GM15510 (cell line): ENCODE results near the gene MRPL10.

Experiments
- POLR2A ChIP-seq: IDR thresholded peaks from 3 replicates; pipeline ENCODE4 v1.6.1; 2011; ENCODE audit warnings: borderline replicate concordance; ENCODE audit not compliant: insufficient read length; ENCODE audit errors: extremely low read depth

MRPL10 gene

DNA sequence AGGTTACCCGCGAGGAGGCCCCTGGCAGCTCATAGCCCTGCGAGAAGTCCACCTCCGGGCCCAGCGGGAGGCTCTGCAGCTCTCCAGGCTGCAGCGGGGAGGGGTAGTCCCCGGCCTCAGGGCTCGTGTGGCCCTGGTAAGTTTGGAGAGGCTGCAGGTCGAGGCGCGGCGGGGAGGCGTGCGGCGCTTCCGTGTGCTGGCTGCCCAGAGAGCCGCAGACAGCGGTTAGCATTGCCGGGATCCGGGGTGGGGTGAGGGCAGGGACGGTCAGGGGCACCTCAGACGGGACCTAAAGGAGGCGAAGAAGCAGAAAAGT is 16.8 kb upstream of the MRPL10 start:
- TF ChIP-seq POLR2A: no peak

DNA sequence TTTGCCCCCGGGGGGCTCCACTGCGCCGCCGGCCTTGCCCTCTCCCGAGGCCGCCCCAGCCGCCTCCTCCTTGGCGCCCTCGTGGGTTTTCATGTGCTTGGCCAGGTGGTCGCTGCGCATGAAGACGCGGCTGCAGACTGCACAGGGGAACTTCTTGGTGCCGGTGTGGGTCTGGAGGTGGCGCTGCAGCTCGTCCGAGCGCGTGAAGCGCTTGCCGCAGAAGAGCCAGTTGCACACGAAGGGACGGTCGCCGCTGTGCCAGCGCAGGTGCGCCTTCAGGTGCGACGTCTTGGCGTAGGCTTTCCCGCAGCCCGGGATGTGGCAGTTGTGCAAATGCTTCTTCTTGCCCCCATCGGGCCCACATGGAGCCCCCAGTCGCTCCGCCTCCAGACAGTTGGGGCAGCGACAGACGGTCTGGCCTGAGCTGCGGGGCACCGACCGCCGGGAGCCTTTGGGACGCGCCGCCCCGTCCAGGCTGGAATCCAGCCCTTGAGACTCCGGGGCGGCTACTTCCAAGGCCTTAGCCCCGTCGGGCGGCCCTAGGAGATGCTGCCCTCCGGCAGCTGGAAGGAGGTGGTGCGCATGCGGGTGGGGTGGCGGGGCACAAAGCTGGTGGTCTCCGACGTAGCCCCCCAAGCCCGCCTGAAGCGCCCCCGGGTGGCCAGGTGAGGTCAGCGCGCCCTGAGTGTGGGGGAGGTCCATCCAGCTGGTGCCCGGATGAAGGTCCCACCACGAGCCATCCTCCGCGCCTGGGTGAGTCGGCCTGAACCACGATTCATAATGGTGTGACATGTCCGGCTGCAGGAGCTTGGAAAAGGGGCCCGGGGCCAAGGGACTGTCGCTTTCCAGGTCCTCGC is 16.2 kb upstream of the MRPL10 start:
- TF ChIP-seq POLR2A: no peak

DNA sequence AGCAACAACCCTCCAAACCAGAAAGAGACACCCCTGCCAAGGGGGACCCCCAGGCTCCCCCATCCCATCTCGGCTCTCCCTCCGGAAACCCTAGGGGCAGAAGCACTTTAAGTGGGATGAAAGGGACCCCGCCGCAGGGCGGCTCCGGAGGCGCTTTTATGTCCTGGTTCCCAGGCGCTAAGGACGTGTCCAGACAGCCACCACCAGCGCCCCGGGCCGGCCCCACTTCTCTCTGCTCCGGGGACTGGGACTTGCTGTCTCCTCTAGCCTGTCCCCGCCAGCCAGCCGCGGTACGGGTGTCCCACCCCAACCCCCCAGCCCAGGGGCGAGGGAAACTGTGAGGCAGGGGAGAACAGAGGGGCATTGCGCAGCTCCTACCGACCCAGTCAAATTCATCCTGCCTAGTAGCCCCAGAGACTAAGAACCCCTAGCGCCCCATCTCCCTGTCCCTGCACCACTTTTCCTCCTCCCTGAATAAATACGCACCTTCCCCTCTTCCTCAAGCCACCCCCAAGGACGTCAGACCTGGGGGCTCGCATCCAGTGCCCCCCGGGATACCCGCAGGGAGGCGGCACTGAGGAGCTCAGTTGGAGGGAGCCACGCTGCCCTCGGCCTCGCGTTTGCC is 15.5 kb upstream of the MRPL10 start:
- TF ChIP-seq POLR2A: no peak

DNA sequence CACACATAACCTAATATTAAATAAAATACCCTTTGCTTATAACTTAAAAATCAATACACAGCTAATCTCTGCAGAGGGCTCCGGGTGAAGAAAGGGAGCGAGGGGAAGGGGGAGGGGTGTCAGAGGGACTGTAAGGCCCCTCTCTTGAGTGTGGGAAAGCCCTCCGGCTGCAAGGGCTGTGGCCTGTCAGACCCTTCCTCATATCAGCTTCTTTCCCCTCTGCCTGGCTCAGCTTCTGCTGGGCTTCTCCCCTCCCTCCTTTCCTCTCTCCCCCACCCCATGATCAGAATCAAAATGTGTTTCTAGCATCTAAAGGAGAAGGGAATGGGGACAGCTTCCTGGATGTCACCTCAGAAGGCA is 14.4 kb upstream of the MRPL10 start:
- TF ChIP-seq POLR2A: no peak

DNA sequence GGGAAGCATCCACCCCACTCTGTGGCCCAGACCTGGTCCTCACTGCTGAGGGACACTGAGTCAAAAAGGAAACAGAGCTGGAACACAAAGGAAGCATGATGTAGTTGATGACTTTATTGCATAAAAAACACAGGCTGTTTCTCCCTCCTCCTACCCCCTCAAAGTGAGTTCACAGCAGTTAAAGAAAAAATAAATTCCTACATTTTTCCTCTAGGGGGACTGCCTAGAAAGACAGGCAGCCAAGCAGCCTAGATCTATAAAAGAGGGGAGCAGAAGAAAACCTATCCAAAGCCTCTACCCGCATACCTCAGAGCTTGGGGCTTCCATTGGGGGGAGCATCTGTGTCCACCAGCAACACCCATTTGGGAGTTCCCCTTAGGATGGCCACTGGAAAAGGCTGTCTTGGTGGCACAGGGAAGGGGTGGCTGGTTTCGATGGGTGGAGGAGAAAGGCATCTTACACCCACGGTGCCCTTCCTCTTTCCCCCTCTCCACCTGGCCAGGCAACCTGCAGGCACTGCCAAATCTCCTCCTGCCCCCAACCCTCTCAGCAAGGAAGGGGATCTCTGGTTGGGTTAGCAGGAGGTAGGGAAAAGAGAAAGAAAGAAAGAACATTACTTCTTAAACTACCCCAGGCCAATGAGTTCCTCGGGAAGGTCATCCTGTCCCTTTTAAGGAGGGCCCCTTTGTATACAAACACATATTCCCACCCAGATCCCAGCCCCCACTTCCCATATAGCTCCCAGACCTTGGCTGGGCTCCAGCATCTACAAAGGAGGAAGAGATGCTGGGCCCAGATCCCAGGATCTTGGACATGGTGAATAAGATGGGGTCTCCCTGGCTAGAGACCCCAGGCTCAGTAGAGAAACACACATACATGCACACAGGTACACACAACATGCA is 13.7 kb upstream of the MRPL10 start:
- no peak for TF ChIP-seq POLR2A

DNA sequence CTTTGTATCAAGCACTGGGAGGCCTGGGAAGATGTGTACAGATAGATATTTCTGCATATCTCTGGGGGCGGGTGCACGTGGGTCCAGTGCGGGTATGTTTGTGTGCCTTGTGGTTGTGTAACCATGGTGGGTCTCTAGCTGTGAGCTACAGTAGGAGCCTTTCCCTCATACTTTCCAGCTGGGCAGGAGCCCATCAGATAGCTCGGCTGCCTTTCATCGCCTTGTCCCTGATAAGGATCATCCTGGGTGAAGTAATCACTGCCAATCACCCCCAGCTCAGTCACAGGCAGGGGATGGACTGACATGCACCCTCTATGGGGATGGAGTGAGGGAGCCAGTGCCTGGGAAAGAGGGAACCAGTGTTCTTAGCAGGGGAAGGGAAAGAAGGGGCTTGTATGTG is 12.9 kb upstream of the MRPL10 start:
- no peak for TF ChIP-seq POLR2A

DNA sequence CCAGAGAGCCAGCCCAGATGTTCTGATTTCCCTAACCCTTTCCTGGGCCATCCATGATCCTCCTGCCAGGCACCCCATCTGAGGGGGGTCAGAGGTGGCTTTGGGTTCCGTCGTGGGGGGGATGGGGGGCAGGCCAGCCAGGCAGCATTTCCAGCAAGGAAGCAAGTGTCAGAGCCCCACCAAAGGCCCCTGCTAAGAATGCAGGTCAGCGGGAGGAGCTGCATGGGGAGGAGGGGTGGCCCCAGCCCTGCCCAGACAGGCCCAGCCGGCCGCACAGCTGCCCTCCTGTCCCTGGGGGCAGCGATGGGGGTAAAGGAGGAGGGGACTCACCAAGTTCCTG is 12.0 kb upstream of the MRPL10 start:
- no peak for TF ChIP-seq POLR2A

DNA sequence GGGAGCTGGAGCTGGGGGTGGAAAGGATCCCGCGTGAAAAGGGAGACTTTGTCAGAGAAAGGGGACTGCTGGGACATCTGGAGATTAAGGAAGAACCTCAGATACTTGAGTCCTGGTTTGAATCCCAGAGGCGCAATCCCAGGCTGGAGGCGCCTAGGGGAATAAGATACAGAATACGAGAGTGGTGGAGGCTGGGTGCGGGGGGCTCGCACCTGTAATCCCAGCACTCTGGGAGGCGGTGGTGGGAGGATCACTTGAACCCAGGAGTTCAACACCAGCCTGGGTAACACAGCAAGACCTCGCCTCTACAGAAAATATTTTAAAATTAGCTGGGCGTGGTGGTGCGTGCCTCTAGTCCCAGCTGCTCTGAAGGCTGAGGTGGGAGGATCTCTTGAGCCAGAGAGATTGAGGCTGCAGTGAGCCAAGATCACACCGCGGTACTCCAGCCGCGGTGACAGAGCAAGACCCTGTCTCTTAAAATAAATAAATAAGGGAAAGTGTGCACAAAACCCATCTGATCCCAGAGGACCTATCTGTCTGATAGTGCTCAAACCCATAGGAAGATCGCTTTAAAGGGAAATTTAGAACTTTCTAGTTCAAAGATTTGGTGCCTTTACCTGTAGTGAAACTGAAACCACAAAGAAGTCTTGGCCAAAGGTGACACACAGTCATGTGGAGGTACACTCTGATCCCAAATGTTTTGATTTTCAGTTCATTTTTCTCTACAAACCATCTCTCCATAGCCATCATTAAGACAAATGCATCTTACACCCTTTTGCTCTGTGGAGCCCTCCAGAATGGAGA is 10.3 kb upstream of the MRPL10 start:
- TF ChIP-seq POLR2A: no peak

DNA sequence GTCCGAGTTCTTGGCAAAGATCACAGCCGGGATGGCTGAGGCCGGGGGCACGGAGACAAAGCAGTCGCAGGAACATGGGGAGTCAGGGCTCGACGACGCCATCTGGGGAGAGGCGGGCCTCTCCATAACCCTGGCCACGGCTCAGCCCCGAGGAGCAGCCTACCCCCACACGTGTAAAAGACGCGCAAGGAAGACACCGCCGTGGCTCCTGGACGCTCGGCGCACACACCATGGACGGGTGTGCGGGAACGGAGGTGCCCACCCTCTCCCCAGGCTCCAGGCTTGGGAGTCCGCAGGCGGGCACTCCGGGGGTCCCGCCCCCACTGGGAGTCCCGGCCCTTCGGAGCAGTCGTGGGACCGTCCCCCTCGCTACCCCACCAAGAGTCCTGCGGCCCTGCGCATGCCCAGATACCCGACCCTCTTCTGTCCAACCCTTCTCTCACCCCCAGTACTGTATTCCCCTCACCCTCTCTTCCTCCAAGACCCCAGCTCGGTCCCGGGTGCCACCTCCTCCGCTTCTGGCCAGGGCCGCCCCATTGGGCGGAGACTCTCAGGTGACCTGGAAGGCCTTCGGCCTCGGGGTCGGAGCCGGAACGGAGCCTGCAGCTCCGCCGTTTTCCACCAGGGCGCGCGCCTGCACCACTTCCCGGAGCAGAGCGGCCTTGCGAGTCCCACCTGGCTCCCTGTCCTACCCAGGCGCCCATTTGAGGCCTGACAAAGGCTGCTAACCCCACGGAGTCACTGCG is 9.6 kb upstream of the MRPL10 start, which contains the start of gene SCRN2:
SCRN2 (minus strand) TSS at position 532 of the 746 bp plus-strand sequence; CDS start at position 102, 430 bp downstream.
- TF ChIP-seq POLR2A: peak; percentile 36

DNA sequence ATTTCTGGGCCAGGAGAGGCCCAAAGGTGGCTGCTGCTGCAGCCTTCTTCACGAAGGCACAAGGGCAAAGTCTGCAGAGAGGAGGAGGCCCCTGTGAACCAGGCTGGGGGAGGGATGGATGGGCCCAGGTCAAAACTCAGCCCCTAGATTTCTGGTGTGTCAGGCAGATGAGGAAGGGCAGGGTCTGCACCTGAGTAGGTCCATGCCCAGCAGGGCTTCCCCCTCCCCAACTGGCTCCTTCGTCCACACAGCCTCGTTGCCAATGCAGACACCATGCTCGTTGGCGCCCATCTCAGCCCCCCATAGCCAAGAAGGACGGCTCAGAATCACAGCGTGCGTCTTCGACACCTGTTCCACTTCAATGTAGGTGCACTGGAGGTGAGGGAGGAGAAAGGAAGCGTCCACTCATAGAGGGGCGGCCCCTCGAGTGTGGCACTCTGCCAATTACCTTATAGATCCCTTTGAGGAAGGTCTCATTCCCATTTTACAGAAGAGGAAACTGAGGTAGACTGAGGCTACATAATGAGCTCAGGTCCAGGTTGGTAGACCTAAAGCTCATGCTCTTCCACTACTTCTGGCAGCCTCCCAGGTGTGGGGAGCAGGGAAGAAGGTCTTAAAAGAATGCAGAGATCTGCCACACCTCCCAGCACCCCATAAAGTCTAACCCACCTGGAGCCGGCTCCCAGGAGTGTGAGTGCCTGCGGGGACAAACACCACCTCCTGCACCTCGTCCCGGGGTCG is 8.8 kb upstream of the MRPL10 start:
- TF ChIP-seq POLR2A: no peak

DNA sequence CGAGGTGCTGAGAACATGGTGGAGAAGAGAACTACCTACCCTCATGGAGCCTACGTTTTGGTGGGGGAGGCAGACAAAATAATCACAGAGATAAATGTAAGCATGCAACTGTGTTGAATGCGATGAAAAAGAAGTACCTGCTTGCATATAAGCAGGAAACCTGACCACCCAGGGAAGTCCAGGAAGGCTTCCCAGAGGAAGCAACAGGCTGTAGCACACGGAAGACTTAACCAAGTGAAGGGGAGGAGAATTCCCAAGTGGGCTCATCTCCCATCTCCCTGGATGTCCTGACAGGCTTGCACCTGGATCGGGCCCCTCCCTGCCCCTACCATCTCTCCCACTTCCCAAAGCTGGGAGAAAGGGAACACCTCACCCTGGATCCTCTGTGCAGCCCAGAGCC is 7.7 kb upstream of the MRPL10 start:
- TF ChIP-seq POLR2A: no peak

DNA sequence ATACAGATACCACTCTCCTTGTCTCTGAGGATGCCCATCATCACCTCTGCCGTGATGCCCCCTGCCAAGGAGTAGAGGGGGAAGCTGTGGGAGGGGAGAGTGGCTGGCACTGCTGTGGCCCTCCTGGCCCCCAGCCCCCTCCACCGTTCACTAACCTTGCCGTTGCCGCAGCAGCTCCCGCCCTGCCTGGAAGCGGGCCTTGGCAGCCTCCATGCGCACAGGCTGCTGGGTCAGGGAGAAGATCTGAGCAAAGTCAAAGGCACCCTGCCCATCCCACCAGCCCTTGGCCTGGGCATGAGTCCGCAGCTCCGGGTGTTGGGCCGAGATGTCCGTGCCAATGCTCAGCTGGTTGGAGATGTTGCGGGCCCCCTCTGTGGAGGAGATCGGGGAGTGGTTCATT is 7.3 kb upstream of the MRPL10 start:
- TF ChIP-seq POLR2A: no peak

DNA sequence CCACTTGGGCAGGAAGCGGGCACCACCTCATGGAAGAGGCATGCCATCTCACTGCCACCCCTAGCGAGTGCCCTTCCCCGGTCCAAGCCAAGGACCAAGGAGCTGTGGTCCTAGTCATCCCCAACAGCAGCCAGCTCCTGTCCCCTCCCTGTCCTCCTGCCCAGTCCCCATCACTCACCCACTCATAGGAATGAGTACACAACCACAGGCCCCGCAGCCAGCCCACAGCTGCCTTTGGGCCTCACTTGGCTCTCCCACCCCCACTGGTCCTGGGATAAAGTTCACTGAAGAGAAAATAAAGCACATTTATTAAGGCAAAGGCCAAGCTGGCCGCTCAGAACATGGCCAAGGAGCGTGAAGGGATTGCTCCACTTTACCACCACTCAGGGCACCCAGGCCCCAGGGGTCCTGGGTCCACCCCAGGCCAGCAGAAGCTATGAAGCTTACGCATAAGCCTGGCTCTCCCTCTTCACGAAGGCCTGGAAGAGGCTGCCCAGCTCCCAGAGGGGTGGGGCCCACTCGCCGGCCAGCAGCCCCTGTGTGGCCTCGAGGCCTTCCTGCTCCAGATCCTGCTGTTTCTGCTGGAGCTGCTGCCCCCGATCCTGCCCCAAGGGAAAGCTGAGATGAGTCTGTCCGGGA is 6.2 kb upstream of the MRPL10 start:
- no peak for TF ChIP-seq POLR2A
